ENCODE measurements around the gene VASP. TPM values are rescaled to one million over a fixed set of nuclear protein-coding genes. Genes with fewer than 3 reads are reported as not detected.
A peak's percentile ranks its signal among the peaks of the same experiment; 100 is the strongest.

The VASP gene
- total and polyA plus RNA-seq, 8 donors, result 12.5 to 49.3 (median 29.3) TPM

- 14 to 23% methylated on average over 5 of the region's 5 CpGs for WGBS, 2 donors
- H3K4me3 ChIP-seq, result no peak overlapping the region
- no peak overlapping the region for H3K27ac ChIP-seq
- no peaks in the 10 kb centered on the region for H3K9me3 ChIP-seq
- TF ChIP-seq CTCF (IDR thresholded peaks at IDR 0.05), result no peak
- DNase-seq, result no peak
- H3K27me3 ChIP-seq, result no peaks in the 10 kb centered on the region
- H3K36me3 ChIP-seq, result no peaks in the 10 kb centered on the region
- FAIRE-seq, result no peak
- peaks cover 0 to 13% (median 4%) of the 10 kb centered on the region in 3 donors for H3K4me1 ChIP-seq
- intact Hi-C loops (cut with DNase I), result loop anchor here in 1 of 3 donors (5.0 kb wide), 1 partner anchor 36 kb away; no protein-coding TSS in a partner anchor
- ATAC-seq, result no peak
These were observed 34.0 kb upstream of the VASP start for GRCh38 chr19:45473367-45473681.

GRCh38 chr19:45473682-45474605, 33.3 kb upstream of the VASP start:
- no peak for TF ChIP-seq CTCF (IDR thresholded peaks at IDR 0.05)
- FAIRE-seq (no peak), ATAC-seq (no peak), DNase-seq (peak in 1 of 6 donors; percentile 16)
- no peaks in the 10 kb centered on the region for H3K27me3 ChIP-seq
- intact Hi-C loops (cut with DNase I), result loop anchor here in 1 of 3 donors (5.0 kb wide), 1 partner anchor 37 kb away; no protein-coding TSS in a partner anchor
- no peaks in the 10 kb centered on the region for H3K9me3 ChIP-seq
- WGBS, 2 donors, result 49 to 56% methylated on average over 27 of the region's 27 CpGs
- H3K36me3 ChIP-seq, result no peaks in the 10 kb centered on the region
- no peak overlapping the region for H3K27ac ChIP-seq
- no peak overlapping the region for H3K4me3 ChIP-seq
- H3K4me1 ChIP-seq, result peaks cover 0 to 10% (median 0%) of the 10 kb centered on the region in 3 donors

- FAIRE-seq, result no peak
These were observed 32.4 kb upstream of the VASP start for GRCh38 chr19:45474606-45475521.

More at GRCh38 chr19:45474606-45475521, 32.4 kb upstream of the VASP start:
- H3K27me3 ChIP-seq, result no peaks in the 10 kb centered on the region
- peak in 1 of 6 donors; percentile 8 for DNase-seq
- no peak for TF ChIP-seq CTCF (IDR thresholded peaks at IDR 0.05)
- no peak overlapping the region for H3K4me3 ChIP-seq
- WGBS, 2 donors, result 51 to 56% methylated on average over 28 of the region's 28 CpGs
- intact Hi-C loops (cut with DNase I), result loop anchor here in 1 of 3 donors (5.0 kb wide), 1 partner anchor 38 kb away; no protein-coding TSS in a partner anchor
- H3K9me3 ChIP-seq, result no peaks in the 10 kb centered on the region
- H3K36me3 ChIP-seq, result no peaks in the 10 kb centered on the region
- ATAC-seq, result no peak
- no peak overlapping the region for H3K27ac ChIP-seq
- peaks cover 0 to 9% (median 0%) of the 10 kb centered on the region in 3 donors for H3K4me1 ChIP-seq

All from pancreas (tissue), 10 donors.